Activated T-cell treated with anti-CD3 and anti-CD28 coated beads for 1 hour (primary cell): Measurements from ENCODE around the gene SORBS1.

Experiments
- DNase-seq: peaks from one replicate; pipeline ENCODE4 v3.0.0-alpha.2; 2020; ENCODE audit warnings: low read depth

The SORBS1 gene

DNA sequence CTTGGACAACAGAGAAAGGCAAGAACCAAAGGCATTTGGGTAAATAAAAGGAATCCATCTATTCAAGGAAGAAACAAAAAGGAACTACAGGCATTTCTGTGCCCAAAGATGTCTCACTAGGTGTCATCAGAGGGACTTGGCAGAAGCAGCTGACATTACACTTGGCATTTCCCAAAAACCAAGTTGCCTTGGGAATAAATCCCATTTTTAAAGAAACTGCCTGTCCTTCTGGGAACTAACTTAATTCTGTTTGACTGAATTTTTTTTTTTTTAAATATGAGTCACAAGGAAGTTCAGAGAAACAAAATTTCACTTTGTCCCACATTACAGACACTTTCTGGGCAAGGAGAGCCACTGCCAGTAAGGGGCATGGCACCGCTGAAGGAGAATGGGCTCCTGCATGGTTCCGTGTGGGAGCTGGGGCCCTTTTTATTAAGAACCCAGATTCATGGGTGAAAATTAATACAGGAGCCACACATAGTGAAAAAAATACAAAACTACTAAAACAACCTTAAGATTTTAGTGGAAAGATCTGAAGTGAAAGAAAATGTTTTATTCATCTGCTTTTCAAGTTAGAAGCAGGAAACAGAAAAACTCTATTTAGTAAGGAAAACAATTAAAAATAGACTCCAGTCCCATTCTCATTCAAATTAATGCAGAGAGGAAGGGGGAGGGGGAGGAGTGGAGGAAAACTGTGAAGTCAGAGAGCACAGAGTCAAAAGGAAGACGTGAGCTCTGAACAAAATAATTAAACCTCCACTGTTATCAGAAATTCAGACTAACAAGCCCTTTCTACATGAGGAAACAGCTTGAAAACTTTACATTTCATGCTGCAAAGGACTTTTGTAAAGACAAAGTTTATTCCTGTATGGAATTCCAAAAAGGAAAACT lies 151.9 kb downstream of the SORBS1 start:
- no peak for DNase-seq

DNA sequence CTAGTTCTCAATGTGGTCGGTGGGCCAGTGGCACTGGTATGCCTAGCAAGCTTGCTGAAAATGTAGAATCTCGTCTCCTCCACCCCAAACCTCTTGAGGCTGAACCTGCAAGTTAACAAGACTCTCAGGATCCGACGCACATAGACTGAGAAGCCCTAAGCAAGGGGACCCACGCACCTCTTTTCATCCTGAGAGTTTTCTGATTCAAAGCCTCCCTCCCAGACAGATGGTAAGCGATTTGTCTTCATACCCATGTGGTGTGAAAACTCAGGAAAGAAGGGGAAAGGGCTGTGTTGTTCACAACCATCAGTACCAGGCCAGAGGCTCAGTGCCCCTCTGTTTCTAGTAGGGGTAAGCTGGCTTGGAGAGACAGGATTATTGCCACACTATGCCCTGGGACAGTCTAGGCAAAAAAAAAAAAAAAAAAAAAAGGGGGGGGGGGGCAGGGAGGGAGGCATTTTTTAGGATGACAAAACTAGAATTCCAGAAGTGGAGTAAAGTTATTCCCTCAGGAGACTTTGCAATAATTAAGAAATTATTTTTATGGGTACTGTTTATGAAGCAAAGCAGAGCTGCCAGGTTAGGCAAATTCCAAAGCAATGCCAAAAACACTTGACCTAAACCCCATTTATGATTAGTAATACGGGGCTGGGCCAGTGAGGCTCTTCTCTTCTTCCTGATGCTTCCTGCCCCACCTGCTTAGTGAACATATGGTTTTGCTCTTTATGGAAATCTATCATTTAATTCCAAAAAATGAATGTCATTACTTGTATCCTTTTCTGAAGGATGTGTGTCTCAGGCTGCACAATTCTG lies 152.8 kb downstream of the SORBS1 start:
- DNase-seq = no peak

DNA sequence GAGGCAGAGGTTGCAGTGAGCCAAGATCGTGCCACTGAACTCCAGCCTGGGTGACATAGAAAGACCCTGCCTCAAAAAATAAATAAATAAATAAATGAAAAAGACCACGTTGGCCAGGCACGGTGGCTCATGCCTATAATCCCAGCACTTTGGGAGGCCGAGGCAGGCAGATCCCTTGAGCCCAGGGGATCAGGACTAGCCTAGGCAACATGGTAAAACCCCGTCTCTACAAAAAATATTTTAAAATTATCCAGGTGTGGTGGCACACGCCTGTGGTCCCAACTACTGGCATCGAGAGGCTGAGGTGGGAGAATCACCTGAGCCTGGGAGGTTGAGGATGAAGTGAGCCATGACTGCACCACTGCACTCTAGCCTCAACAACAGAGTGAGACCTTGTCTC lies 153.6 kb downstream of the SORBS1 start:
- DNase-seq = no peak

DNA sequence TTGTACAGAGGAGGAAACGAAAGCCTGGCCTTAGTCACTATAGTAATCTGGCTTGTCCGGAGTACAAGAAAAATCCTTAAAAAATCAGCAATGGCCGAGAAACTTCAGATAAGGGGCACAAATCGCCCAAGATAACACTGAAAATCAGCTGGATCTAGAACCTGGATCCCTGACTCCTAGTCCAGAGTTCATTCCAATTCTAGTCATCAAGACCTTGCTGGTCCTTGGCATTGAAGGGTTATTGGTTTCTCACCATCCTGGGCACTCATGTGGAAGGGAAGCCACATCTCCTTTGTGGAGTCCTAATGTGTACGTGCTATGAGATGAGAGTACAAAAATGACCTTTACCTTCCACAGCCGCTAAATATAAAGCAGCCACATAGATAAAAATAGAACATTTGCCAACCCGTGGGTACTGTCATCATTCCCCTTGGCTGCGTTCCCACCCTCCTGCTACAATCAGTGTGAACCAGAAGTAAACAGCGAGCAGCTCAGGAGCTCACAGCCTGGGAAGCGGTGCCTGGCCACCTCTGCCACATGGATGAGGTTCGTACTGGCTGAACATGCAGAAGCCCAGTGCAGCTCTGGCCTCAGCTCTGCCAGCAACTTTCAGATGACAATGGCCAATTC lies 154.4 kb downstream of the SORBS1 start:
- no peak for DNase-seq

DNA sequence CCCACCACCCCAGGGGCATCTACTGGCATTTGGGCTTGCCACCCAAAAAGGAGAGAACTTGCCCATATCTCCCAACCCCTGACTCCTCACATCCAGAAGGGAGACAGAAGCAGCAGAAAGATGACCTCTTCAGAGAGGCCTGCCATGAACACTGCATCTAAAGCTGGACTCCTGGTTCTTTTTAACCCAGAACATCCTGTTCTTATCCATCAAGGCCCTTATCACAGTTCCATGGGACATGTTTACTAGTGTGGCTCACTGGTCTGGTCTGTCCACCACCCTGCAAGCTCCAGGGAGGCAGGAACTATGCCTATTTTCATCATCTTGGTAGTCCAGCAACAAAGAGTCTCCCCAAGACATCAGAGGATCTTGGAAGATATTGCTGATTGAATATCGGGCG lies 155.5 kb downstream of the SORBS1 start:
- no peak for DNase-seq

DNA sequence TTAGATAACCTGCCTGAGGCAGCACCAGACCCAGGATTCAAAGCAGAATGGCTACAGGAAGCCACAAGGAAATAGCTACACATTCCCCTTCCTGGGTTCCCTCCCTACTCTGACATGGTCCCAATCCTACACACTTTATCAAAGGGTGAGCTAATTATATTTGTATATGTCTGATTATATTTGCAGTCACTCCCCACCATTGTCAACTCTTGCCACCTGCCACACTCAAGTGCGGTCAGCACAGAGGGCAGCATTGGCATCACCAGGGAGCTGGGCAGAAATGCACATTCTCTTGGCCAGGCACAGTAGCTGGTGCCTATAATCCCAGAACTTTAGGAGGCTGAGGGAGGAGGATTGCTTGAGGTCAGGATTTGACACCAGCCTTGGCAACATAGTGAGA lies 156.3 kb downstream of the SORBS1 start:
- no peak for DNase-seq

DNA sequence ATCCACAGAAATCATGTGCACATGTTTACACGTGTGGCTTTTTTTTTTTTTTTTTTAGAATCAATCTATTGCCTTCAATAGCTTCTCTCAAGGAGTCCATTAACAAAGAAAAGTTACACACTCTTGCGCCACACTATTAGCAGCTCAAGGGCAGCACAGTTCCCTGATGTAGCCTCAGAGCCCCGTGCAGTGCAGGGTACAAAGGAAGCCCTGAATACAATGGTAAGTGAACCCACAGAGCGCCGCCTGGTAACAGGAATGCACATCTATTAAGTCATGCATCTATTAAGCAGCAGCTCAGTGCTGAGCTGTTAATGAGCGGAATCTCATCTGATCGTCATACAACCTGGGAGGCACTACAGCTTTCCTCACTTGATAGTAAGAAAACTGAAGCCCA lies 156.7 kb downstream of the SORBS1 start:
- no peak for DNase-seq

DNA sequence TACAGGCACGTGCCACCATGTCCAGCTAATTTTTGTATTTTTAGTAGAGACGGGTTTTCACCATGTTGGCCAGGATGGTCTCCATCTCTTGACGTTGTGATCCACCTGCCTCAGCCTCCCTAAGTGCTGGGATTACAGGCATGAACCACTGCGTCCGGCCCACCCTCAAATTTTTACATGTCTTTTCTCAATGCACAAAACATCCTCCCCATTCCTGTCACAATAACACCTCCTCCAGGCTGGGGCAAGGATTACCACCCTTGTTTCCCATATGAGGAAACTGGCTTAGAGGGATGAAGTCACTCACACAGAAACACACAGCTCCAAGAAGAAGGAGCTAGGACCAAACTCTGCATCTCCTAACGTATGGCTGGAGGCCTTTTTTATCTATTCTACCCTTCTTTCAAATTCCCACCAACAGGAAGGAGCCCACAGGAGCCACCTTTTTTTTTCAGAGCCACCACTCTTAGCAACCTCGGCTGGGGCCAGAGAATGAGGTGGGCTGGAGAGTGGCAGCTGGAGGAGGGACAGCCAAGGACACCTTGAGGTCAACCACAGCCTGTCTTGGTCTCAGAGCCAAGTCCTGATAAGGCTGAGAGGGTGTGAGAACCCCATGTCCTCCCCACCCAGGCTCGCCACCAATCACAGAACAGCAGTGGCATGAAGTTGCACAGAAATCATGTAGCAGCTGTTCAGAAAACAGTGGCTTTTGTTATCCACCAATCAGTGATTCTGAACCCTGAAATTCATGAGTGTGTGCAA lies 157.3 kb downstream of the SORBS1 start:
- DNase-seq = no peak

DNA sequence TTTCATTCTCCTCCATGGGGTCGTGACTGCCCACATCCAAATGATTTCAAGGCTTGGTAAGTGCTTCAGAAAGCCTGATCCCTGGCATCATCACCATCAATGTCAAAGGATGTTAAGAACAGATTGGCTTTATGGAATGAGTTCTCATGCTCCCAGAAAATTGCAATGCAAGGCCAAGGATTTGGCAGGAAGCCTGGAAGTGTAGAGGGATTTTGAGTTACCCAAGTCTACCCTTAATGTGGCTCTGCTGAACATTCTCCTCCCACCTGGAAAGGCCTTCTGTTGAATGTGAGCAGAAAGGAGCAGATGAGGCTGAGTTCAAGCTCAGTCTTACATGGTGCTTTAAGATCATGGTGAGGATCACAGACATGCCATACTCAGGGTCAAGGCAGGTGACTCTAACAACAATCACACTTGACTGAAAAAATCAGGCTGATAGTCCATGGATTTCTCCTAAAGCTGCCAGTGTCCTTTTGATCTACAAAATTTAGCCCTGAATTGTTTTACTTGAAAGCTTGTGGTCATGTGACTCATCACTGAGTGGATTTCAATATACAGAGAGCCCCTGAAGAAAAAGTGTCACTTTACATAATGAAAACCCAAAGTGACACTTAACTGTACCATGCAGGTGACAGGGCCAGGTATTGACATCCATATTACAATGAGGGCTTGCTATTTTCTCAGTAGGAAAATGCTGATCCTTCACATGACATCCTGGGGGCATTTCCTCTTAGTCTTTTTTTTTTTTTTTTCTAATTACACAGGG lies 159.3 kb downstream of the SORBS1 start:
- no peak for DNase-seq

DNA sequence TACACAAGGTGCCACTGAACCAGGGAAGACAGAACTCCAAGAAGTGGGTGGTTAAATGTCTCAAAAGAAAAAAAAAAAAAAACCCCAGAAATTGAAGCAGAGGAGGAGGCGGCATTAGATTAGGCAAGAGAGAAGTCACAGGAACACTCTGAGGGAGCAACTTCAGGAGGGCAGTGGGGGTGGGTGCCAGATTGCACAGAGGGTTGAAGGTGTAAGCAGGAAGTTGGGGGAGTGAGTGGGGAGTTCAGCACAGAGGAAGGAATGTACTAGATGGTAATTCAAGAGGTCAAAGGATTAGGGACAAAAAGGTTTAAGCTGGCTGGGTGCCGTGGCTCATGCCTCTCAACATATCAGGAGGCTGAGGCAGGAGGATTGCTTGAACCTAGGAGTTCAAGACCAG lies 160.4 kb downstream of the SORBS1 start:
- DNase-seq = no peak

DNA sequence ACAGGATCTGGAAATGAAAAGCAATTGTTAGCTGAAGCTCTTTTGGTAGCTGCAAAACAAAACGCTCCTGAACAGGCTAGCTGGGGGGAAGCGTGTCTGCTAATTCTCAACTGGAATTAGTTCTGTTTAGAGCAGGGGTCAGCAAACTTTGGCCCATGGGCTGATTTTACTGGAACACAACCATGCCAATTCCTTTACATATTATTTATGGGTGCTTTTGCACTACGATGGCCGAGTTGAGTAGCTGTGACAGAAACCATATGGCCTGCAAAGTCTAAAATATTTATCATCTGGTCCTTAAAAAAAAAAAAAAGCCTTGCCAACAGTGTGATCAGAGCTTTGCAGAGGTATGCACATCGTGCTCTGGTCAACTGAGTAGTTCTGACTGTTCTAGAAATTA lies 162.0 kb downstream of the SORBS1 start:
- no peak for DNase-seq

DNA sequence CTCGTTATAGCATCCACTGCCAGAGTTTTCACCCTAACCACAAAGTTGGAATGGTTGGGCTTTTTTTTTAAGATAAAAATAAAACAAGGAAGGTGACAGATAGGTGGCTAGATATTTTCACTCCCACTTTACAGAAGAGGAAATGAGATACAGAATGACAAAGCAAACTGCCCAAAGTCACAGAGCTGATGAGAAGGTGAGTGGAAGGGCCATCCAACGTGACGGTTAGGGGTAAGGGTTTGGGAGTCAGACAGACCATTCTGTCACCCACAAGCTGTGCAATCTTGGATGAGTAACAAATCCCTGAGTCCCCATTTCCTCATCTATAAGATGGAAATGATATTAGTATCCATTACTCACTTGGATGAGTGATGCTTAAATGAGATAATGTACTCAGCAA lies 163.4 kb downstream of the SORBS1 start:
- DNase-seq = no peak

DNA sequence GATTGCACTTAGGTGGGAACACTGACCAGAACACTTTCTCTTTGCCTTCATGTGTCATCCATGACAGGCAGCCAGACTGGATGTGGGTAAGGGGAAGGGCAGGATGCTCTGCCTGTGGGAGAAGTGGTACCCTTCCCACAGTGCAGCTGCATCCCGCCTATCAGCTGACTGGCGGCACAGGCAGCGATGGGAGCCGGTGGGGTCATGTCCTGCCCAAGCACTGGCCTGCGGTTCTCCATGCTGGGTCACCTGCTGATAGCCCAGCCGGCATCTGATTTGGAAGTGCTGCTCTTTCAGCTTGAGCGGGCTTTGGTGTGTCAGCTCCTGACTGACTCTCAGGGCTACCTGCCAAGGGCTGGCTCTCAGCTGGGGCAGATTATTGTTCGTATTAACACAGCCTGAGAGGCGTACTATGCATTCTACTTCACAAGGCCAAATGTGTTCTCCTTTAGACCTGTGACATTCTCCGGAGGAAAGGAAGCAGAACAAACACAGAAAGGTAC lies 165.2 kb downstream of the SORBS1 start:
- DNase-seq = no peak

DNA sequence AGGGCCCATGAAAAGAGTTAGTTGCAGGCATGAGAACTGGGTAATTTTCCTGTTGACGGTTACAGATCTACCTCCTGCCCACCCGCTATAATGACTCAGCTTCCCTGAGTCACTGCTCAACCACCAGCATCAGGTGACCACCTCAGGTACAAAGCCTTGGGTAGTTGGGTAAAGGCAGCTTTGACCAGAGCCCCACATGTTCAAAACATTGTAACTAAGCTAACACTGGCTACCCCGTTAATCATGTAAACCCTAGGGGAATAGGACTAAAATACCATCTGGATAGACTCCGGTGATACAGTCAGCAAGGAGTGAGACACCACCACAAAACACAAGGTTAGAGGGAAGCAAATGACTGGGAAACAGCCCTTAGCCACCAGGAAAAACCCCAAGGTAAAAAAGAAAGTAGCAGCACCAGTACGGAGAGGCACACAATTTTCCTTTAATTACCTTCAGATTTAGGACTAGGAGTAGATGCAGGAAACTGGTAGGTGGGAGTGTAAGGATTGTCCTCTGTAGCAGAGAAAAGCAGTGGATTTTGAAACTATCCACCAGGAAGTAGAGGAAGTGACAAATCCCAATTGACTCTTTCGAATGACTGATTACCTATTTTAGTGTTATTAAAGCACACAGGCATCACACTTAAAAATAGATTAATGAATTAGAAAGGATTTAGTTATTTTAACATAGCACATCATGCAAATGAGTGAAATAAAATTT lies 166.8 kb downstream of the SORBS1 start:
- DNase-seq = no peak

DNA sequence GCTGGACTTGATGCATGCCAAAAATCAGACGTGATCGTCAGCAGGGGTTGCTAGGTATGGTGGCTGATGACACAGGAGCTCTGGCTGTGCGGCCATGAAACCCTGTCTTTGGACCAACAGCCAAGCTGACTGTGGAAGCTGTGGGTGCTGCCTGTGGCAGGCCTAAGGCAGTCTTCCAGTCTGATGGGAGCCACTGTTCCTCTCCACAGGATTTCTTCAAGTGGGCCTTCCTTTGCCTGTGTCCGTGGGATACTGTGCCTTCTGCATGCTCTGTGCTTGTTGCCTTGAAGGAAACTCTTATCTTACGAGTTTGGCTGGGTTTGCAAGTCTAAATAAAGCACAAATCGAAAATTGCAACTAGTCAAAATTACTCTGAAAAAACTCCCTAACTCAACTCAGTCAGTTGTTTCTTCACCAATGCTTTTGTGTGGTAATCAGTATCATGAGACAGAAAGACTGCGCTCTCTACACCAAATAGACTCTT lies 168.4 kb downstream of the SORBS1 start:
- no peak for DNase-seq

DNA sequence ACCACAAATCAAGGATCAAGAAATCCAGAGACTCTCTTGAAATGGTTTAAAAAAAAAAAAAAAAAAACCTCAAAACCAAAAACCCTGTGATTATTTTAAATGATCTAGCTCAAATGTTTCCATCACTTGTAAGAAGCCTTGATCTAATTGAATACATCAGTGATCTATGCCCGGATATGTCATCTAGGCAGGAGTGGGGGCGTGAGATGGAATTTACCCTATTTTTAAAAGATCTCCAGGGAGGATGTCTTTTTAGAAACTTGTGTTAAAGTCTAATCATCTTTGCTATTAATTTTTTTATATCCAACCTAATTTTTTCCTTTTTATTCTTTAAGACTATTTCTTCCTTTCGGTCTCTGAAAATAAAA lies 169.0 kb downstream of the SORBS1 start:
- no peak for DNase-seq

DNA sequence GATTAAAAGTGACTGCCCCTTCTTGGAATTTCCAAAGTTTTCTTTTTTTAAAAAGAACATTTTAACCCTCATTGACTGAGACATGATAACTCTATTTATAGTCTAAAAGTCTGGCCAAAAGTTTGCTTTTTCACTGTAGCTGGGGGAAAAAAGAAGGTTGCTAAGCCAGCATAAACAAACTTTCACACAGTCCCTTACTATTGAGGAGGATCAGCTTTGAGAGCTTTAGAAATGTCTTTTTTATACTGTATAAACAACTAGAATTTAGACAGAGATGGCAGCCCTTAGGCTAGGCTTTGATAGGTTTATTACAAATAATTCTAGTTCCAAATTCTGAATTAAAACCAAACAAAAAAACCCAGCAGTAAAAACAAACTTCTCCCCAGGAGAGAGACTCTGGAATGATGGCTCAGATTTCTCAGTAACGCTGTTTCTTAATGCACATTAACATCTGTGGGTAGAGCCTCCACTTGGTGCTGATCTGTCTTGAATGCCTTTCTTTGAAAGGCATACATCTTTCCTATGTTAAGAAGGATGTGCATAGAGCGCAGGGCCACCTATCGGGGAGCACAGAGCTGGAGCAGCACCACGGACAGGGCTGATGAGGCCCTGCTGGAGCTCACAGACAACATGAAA lies 169.5 kb downstream of the SORBS1 start:
- no peak for DNase-seq

DNA sequence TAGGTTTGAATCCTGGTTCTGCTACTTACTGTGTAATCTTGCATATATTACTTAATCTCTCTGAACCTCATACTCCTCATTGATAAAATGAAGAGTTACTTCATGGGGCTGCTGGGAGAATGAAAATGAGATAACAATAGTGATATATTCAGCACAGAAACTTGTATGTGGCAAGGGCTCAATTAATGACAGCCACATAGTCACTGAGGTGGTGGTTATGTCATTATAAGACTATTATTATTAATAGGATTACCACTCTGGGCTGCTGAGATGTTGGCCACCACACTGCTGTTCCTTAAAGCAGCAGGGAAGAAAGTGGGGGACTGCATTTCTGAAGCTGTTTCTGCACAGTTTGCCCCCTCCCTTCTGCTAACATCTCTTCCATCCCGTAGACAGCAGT lies 170.0 kb downstream of the SORBS1 start:
- DNase-seq = no peak

DNA sequence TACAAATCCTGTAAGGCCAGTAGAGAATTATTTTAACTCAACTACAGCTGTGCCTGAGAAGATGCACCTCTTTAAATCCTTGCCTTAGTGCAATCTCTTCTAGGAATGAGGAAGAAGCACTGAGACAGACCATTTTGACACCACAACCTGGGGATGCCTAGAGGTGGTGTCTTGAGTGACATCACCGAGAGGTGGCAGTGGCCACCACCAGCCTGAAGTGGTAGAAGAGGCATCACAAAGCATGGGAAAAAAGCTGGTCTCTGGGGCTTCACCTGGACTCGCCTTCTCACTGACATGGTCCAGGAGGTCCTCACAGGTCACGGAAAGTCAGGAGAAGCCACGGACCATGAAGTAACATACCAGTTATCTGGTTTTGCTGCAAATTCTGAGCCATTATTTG lies 171.2 kb downstream of the SORBS1 start:
- no peak for DNase-seq

DNA sequence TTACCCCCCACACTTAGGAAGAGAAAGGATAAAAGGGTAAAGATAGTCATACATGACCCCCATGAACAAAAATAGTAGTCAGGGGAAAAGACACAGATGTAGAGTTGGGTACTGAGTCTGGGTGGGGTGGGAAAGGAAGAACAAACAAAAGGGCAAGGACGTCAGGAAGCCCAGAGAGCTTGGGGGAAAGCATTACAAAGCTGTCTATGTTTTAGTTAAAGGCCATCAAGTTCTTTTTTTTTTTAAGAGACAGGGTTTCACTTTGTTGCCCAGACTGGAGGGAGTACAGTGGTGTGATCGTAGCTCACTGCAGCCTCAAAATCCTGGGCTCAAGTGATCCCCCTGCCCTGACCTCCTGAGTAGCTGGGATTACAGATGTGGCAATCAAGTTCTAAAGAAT lies 172.0 kb downstream of the SORBS1 start:
- DNase-seq = no peak
